IMR-90 (cell line): Measurements from ENCODE around the gene ANKRD34B. TPM values are rescaled to one million over a fixed set of nuclear protein-coding genes. Genes with fewer than 3 reads are reported as not detected.

Source experiments
- ATAC-seq: fragments of 200-7000 bp; cut with Tn5 transposase; 2 replicates; pipeline ENCODE4 v1.9.1; 2020; ENCODE audit warnings: low read depth, mild to moderate bottlenecking, moderate library complexity
- BruUV-seq: library from RNA; stranded (reverse); fragments of 400-500 nt; replicated peaks from 2 replicates; lab custom pipeline; 2021; lab: Mats Ljungman, UMichigan
- CTCF ChIA-PET: fragments of 300-600 bp; formaldehyde crosslinking; extraction: SDS; loops from one replicate; lab custom pipeline; 2021; ENCODE audit warnings: antibody characterized with exemption; lab: Yijun Ruan, JAX
- POLR2A ChIA-PET: fragments of 300-600 bp; sonication (Branson Sonifier 250); formaldehyde crosslinking; loops from one replicate; lab custom pipeline; 2022; ENCODE audit warnings: antibody characterized with exemption; ENCODE audit not compliant: unreplicated experiment; lab: Charles Lee
- DNase-seq: peaks from one replicate; pipeline ENCODE4 v3.0.0; 2013
- H2AFZ ChIP-seq: replicated peaks from 2 replicates; pipeline ENCODE3; 2013; ENCODE audit warnings: low read length, mild to moderate bottlenecking; ENCODE audit not compliant: poor library complexity
- H2AK5ac ChIP-seq: 2 replicates; pipeline ENCODE4 v1.6.1; 2013; ENCODE audit warnings: low read depth, low read length, inconsistent platforms
- H2AK9ac ChIP-seq: replicated peaks from 2 replicates; pipeline ENCODE3; 2013; ENCODE audit warnings: mild to moderate bottlenecking, low read depth, low read length, moderate library complexity; ENCODE audit not compliant: poor library complexity
- H2BK120ac ChIP-seq: 2 replicates; pipeline ENCODE4 v1.6.1; 2013; ENCODE audit warnings: low read depth, low read length, inconsistent platforms
- H2BK15ac ChIP-seq: 3 replicates; pipeline ENCODE4 v1.6.1; 2013; ENCODE audit warnings: low read depth, low read length, inconsistent platforms
- H2BK20ac ChIP-seq: 2 replicates; pipeline ENCODE4 v1.6.1; 2013; ENCODE audit warnings: low read depth, mild to moderate bottlenecking, inconsistent platforms, low read length, moderate library complexity
- H2BK5ac ChIP-seq: 2 replicates; pipeline ENCODE4 v1.6.1; 2013; ENCODE audit warnings: mild to moderate bottlenecking, low read depth, low read length, inconsistent platforms; ENCODE audit not compliant: poor library complexity, severe bottlenecking
- H3K14ac ChIP-seq: replicated peaks from 2 replicates; pipeline ENCODE4 v1.6.1; 2013; ENCODE audit warnings: low read depth, low read length, inconsistent platforms
- H3K18ac ChIP-seq: 2 replicates; pipeline ENCODE4 v1.6.1; 2013; ENCODE audit warnings: low read depth, low read length, control low read depth
- H3K23ac ChIP-seq: 2 replicates; pipeline ENCODE4 v1.6.1; 2013; ENCODE audit warnings: low read depth, low read length, inconsistent platforms
- H3K27ac ChIP-seq: 2 replicates; pipeline ENCODE4 v1.5.1; 2013; ENCODE audit warnings: mild to moderate bottlenecking, control low read depth, low read length; ENCODE audit not compliant: insufficient read depth
- H3K27me3 ChIP-seq: 2 replicates; pipeline ENCODE4 v1.6.1; 2013; ENCODE audit warnings: low read length; ENCODE audit not compliant: control insufficient read depth, insufficient read depth
- H3K36me3 ChIP-seq: 2 replicates; pipeline ENCODE4 v1.6.1; 2013; ENCODE audit warnings: low read length, mixed read lengths; ENCODE audit not compliant: control insufficient read depth, insufficient read depth
- H3K4ac ChIP-seq: 2 replicates; pipeline ENCODE4 v1.6.1; 2013; ENCODE audit warnings: low read depth, low read length, inconsistent platforms
- H3K4me1 ChIP-seq: 2 replicates; pipeline ENCODE4 v1.6.1; 2013; ENCODE audit warnings: low read length, mixed read lengths; ENCODE audit not compliant: control insufficient read depth, insufficient read depth
- H3K4me2 ChIP-seq: 2 replicates; pipeline ENCODE4 v1.6.1; 2013; ENCODE audit warnings: low read depth, mild to moderate bottlenecking, control low read depth, low read length, moderate library complexity
- H3K4me3 ChIP-seq: 2 replicates; pipeline ENCODE4 v1.5.1; 2013; ENCODE audit warnings: low read depth, mild to moderate bottlenecking, control low read depth, low read length, moderate library complexity; ENCODE audit not compliant: insufficient read depth
- H3K56ac ChIP-seq: 2 replicates; pipeline ENCODE4 v1.6.1; 2013; ENCODE audit warnings: low read length, inconsistent platforms; ENCODE audit not compliant: insufficient read depth; ENCODE audit errors: extremely low read depth
- H3K79me1 ChIP-seq, 2 experiments: 2 replicates each; pipeline ENCODE4 v1.6.1; 2013; ENCODE audit warnings: low read length in 2 of 2, inconsistent platforms in 1 of 2, low read depth in 1 of 2
- H3K9ac ChIP-seq: 2 replicates; pipeline ENCODE4 v1.6.1; 2013; ENCODE audit warnings: low read depth, low read length, control low read depth
- H3K9me1 ChIP-seq: 2 replicates; pipeline ENCODE4 v1.6.1; 2013; ENCODE audit warnings: low read length, inconsistent platforms; ENCODE audit not compliant: insufficient read depth
- H3K9me3 ChIP-seq: 2 replicates; pipeline ENCODE4 v1.6.1; 2013; ENCODE audit warnings: low read length; ENCODE audit not compliant: control insufficient read depth, insufficient read depth
- H4K20me1 ChIP-seq: 2 replicates; pipeline ENCODE4 v1.6.1; 2013; ENCODE audit warnings: low read length, inconsistent platforms; ENCODE audit not compliant: insufficient read depth
- H4K5ac ChIP-seq: 2 replicates; pipeline ENCODE4 v1.6.1; 2013; ENCODE audit warnings: mild to moderate bottlenecking, low read depth, low read length, control low read depth
- H4K8ac ChIP-seq, 2 experiments: 2 replicates each; pipeline ENCODE4 v1.6.1; 2013; ENCODE audit warnings: low read depth in 2 of 2, low read length in 2 of 2, control low read depth in 1 of 2, inconsistent platforms in 1 of 2
- H4K91ac ChIP-seq: 2 replicates; pipeline ENCODE4 v1.6.1; 2013; ENCODE audit warnings: low read depth, low read length, inconsistent platforms; ENCODE audit not compliant: insufficient read depth
- CHD1 ChIP-seq: IDR thresholded peaks from 2 replicates; pipeline ENCODE4 v1.6.1; 2012; ENCODE audit warnings: low read depth, low read length, improper control_type of control experiment
- CTCF ChIP-seq: conservative IDR thresholded peaks from 2 replicates; pipeline ENCODE4 v1.5.1; 2012; ENCODE audit warnings: mild to moderate bottlenecking, low read depth, low read length, improper control_type of control experiment
- FOS ChIP-seq: fragments of 150-350 bp; IDR thresholded peaks from 2 replicates; pipeline ENCODE4 v1.6.1; 2016; ENCODE audit warnings: low read depth, low read length
- MAFK ChIP-seq: IDR thresholded peaks from 2 replicates; pipeline ENCODE4 v1.6.1; 2012; ENCODE audit warnings: low read depth, low read length, improper control_type of control experiment
- POLR2A ChIP-seq: IDR thresholded peaks from 2 replicates; pipeline ENCODE4 v1.6.1; 2012; ENCODE audit warnings: mild to moderate bottlenecking, low read depth, low read length
- RAD21 ChIP-seq: IDR thresholded peaks from 2 replicates; pipeline ENCODE4 v1.6.1; 2012; ENCODE audit warnings: low read length, improper control_type of control experiment
- RCOR1 ChIP-seq: IDR thresholded peaks from 2 replicates; pipeline ENCODE4 v1.6.1; 2012; ENCODE audit warnings: mild to moderate bottlenecking, low read length, improper control_type of control experiment; ENCODE audit not compliant: insufficient replicate concordance
- RFX5 ChIP-seq: IDR thresholded peaks from 2 replicates; pipeline ENCODE4 v1.8.0; 2012; ENCODE audit warnings: low read depth, mild to moderate bottlenecking, low read length, moderate library complexity
- SMC3 ChIP-seq: fragments of 150-350 bp; IDR thresholded peaks from 2 replicates; pipeline ENCODE4 v1.6.1; 2016; ENCODE audit warnings: low read depth, mild to moderate bottlenecking, antibody characterized with exemption, low read length, moderate library complexity
- WGBS, 2 experiments: methylation state at CpG; one replicate each; pipeline versions ENCODE4 v1.1.5 to v1.1.7; 2013; ENCODE audit warnings: missing lambda C conversion rate in 2 of 2; ENCODE audit not compliant: insufficient read length in 1 of 2; ENCODE audit errors: extremely low coverage in 2 of 2; 5-methylcytosine and 5-hydroxymethylcytosine counted together
- dilution Hi-C: fragments of 300-500 bp; cut with HindIII; formaldehyde crosslinking; loops from one replicate; pipeline ENCODE4 v1.14.3; 2018; ENCODE audit warnings: low sequenced_read_pairs; ENCODE audit not compliant: unreplicated experiment
- in situ Hi-C: fragments of 300-500 bp; cut with MboI; formaldehyde crosslinking; loops from 3 replicates; pipeline ENCODE4 v1.14.3; 2019; ENCODE audit warnings: low sequenced_read_pairs, inconsistent platforms, mixed read lengths
- intact Hi-C: fragments of 100-400 bp; cut with micrococcal nuclease; formaldehyde crosslinking; loops from 2 replicates; pipeline ENCODE4 v1.10.0; 2022
- polyA plus RNA-seq, 3 experiments: library from polyadenylated mRNA; depleted of rRNA; stranded (reverse); fragments of >200 nt; gene quantifications; 2 replicates each; pipeline ENCODE4 v1.2.3, GENCODE V29; 2012; ENCODE audit warnings: low replicate concordance in 1 of 3
- total RNA-seq: library from RNA; depleted of rRNA; stranded (reverse); fragments of >200 nt; gene quantifications from 2 replicates; pipeline ENCODE4 v1.2.3, GENCODE V29; 2012
- TF ChIP-seq, protein P1 (sequence below): fragments of 150-350 bp; IDR thresholded peaks from 2 replicates; pipeline ENCODE4 v1.6.1; 2016; ENCODE audit warnings: low read depth, mild to moderate bottlenecking, low read length, moderate library complexity, borderline replicate concordance

ANKRD34B gene
- total and polyA plus RNA-seq, 2 of the 4 experiments (the other 2 are of a cell fraction) = not detected

GRCh38 chr5:80579050-80579449 lies 9.0 kb upstream of the ANKRD34B start:
- no peak for ATAC-seq

More at GRCh38 chr5:80579050-80579449, 9.0 kb upstream of the ANKRD34B start:
- Histone ChIP-seq H3K9me3 (no peaks in the 10 kb centered on the region), H2BK5ac (no peak overlapping the region), H3K4me1 (no peaks in the 10 kb centered on the region), H3K4ac (no peak overlapping the region), H4K5ac (no peak overlapping the region), H3K27me3 (peaks cover 5% of the 10 kb centered on the region), H3K4me3 (no peak overlapping the region), H3K14ac (no peak overlapping the region), H2AK5ac (no peak overlapping the region), H2AK9ac (no peak overlapping the region), H3K9ac (no peak overlapping the region), H2BK15ac (no peak overlapping the region), H4K8ac (no peak overlapping the region), H3K56ac (no peak overlapping the region), H3K23ac (no peak overlapping the region), H3K27ac (no peak overlapping the region), H4K20me1 (no peaks in the 10 kb centered on the region), H3K4me2 (no peak overlapping the region), H2BK120ac (no peak overlapping the region), H3K79me1 (no peaks in the 10 kb centered on the region), H4K91ac (no peak overlapping the region), H2BK20ac (no peak overlapping the region), H2AFZ (no peak overlapping the region), H3K9me1 (no peaks in the 10 kb centered on the region), H3K36me3 (no peaks in the 10 kb centered on the region), H3K18ac (no peak overlapping the region)
- intact Hi-C loops = no loop called here
- BruUV-seq = no TSS peak
- ChIA-PET POLR2A (no interaction called here), CTCF (no interaction called here)
- 71 to 84% methylated on average over 2 of the region's 2 CpGs for WGBS, 2 experiments
- dilution Hi-C loops = no loop called here
- no peak for DNase-seq
- TF ChIP-seq RCOR1 = no peak
- TF ChIP-seq RAD21 = no peak
- TF ChIP-seq CHD1 = no peak
- no peak for TF ChIP-seq FOS
- TF ChIP-seq POLR2A = no peak
- no peak for TF ChIP-seq MAFK
- TF ChIP-seq, protein P1, sequence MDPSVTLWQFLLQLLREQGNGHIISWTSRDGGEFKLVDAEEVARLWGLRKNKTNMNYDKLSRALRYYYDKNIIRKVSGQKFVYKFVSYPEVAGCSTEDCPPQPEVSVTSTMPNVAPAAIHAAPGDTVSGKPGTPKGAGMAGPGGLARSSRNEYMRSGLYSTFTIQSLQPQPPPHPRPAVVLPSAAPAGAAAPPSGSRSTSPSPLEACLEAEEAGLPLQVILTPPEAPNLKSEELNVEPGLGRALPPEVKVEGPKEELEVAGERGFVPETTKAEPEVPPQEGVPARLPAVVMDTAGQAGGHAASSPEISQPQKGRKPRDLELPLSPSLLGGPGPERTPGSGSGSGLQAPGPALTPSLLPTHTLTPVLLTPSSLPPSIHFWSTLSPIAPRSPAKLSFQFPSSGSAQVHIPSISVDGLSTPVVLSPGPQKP = no peak
- TF ChIP-seq RFX5 = no peak
- no peak for TF ChIP-seq SMC3
- TF ChIP-seq CTCF = no peak
- in situ Hi-C loops = no loop called here
